A549 (cell line): Measurements from ENCODE around the gene MRPL58.

Experiments
- CTCF ChIP-seq: fragments of >200 bp; sonication (Bioruptor Twin); formaldehyde crosslinking; IDR thresholded peaks from 3 replicates; pipeline ENCODE4 v1.5.1; 2016
- ESRRA ChIP-seq: fragments of 150-350 bp; IDR thresholded peaks from 2 replicates; pipeline ENCODE4 v1.6.1; 2014; ENCODE audit warnings: mild to moderate bottlenecking, low read length, borderline replicate concordance
- KDM1A ChIP-seq: fragments of 200-600 bp; sonication (generic); IDR thresholded peaks from 2 replicates; pipeline ENCODE4 v1.6.1; 2016; ENCODE audit warnings: low read depth, mild to moderate bottlenecking

GRCh38 chr17:74972973-74973328, 39.5 kb upstream of the MRPL58 start:
- TF ChIP-seq KDM1A (no peak), CTCF (no peak), ESRRA (no peak)
